IMR-90 (cell line): ENCODE results near the gene APOB. TPM values are rescaled to one million over a fixed set of nuclear protein-coding genes. Genes with fewer than 3 reads are reported as not detected.

Experiments
- ATAC-seq: fragments of 200-7000 bp; cut with Tn5 transposase; 2 replicates; pipeline ENCODE4 v1.9.1; 2020; ENCODE audit warnings: low read depth, mild to moderate bottlenecking, moderate library complexity
- BruUV-seq: library from RNA; stranded (reverse); fragments of 400-500 nt; replicated peaks from 2 replicates; lab custom pipeline; 2021; lab: Mats Ljungman, UMichigan
- CTCF ChIA-PET: fragments of 300-600 bp; formaldehyde crosslinking; extraction: SDS; loops from one replicate; lab custom pipeline; 2021; ENCODE audit warnings: antibody characterized with exemption; lab: Yijun Ruan, JAX
- POLR2A ChIA-PET: fragments of 300-600 bp; sonication (Branson Sonifier 250); formaldehyde crosslinking; loops from one replicate; lab custom pipeline; 2022; ENCODE audit warnings: antibody characterized with exemption; ENCODE audit not compliant: unreplicated experiment; lab: Charles Lee
- DNase-seq: peaks from one replicate; pipeline ENCODE4 v3.0.0; 2013
- H2AFZ ChIP-seq: replicated peaks from 2 replicates; pipeline ENCODE3; 2013; ENCODE audit warnings: low read length, mild to moderate bottlenecking; ENCODE audit not compliant: poor library complexity
- H2AK5ac ChIP-seq: 2 replicates; pipeline ENCODE4 v1.6.1; 2013; ENCODE audit warnings: low read depth, low read length, inconsistent platforms
- H2AK9ac ChIP-seq: replicated peaks from 2 replicates; pipeline ENCODE3; 2013; ENCODE audit warnings: mild to moderate bottlenecking, low read depth, low read length, moderate library complexity; ENCODE audit not compliant: poor library complexity
- H2BK120ac ChIP-seq: 2 replicates; pipeline ENCODE4 v1.6.1; 2013; ENCODE audit warnings: low read depth, low read length, inconsistent platforms
- H2BK15ac ChIP-seq: 3 replicates; pipeline ENCODE4 v1.6.1; 2013; ENCODE audit warnings: low read depth, low read length, inconsistent platforms
- H2BK20ac ChIP-seq: 2 replicates; pipeline ENCODE4 v1.6.1; 2013; ENCODE audit warnings: low read depth, mild to moderate bottlenecking, inconsistent platforms, low read length, moderate library complexity
- H2BK5ac ChIP-seq: 2 replicates; pipeline ENCODE4 v1.6.1; 2013; ENCODE audit warnings: mild to moderate bottlenecking, low read depth, low read length, inconsistent platforms; ENCODE audit not compliant: poor library complexity, severe bottlenecking
- H3K14ac ChIP-seq: replicated peaks from 2 replicates; pipeline ENCODE4 v1.6.1; 2013; ENCODE audit warnings: low read depth, low read length, inconsistent platforms
- H3K18ac ChIP-seq: 2 replicates; pipeline ENCODE4 v1.6.1; 2013; ENCODE audit warnings: low read depth, low read length, control low read depth
- H3K23ac ChIP-seq: 2 replicates; pipeline ENCODE4 v1.6.1; 2013; ENCODE audit warnings: low read depth, low read length, inconsistent platforms
- H3K27ac ChIP-seq: 2 replicates; pipeline ENCODE4 v1.5.1; 2013; ENCODE audit warnings: mild to moderate bottlenecking, control low read depth, low read length; ENCODE audit not compliant: insufficient read depth
- H3K27me3 ChIP-seq: 2 replicates; pipeline ENCODE4 v1.6.1; 2013; ENCODE audit warnings: low read length; ENCODE audit not compliant: control insufficient read depth, insufficient read depth
- H3K36me3 ChIP-seq: 2 replicates; pipeline ENCODE4 v1.6.1; 2013; ENCODE audit warnings: low read length, mixed read lengths; ENCODE audit not compliant: control insufficient read depth, insufficient read depth
- H3K4ac ChIP-seq: 2 replicates; pipeline ENCODE4 v1.6.1; 2013; ENCODE audit warnings: low read depth, low read length, inconsistent platforms
- H3K4me1 ChIP-seq: 2 replicates; pipeline ENCODE4 v1.6.1; 2013; ENCODE audit warnings: low read length, mixed read lengths; ENCODE audit not compliant: control insufficient read depth, insufficient read depth
- H3K4me2 ChIP-seq: 2 replicates; pipeline ENCODE4 v1.6.1; 2013; ENCODE audit warnings: low read depth, mild to moderate bottlenecking, control low read depth, low read length, moderate library complexity
- H3K4me3 ChIP-seq: 2 replicates; pipeline ENCODE4 v1.5.1; 2013; ENCODE audit warnings: low read depth, mild to moderate bottlenecking, control low read depth, low read length, moderate library complexity; ENCODE audit not compliant: insufficient read depth
- H3K56ac ChIP-seq: 2 replicates; pipeline ENCODE4 v1.6.1; 2013; ENCODE audit warnings: low read length, inconsistent platforms; ENCODE audit not compliant: insufficient read depth; ENCODE audit errors: extremely low read depth
- H3K79me1 ChIP-seq, 2 experiments: 2 replicates each; pipeline ENCODE4 v1.6.1; 2013; ENCODE audit warnings: low read length in 2 of 2, inconsistent platforms in 1 of 2, low read depth in 1 of 2
- H3K9ac ChIP-seq: 2 replicates; pipeline ENCODE4 v1.6.1; 2013; ENCODE audit warnings: low read depth, low read length, control low read depth
- H3K9me1 ChIP-seq: 2 replicates; pipeline ENCODE4 v1.6.1; 2013; ENCODE audit warnings: low read length, inconsistent platforms; ENCODE audit not compliant: insufficient read depth
- H3K9me3 ChIP-seq: 2 replicates; pipeline ENCODE4 v1.6.1; 2013; ENCODE audit warnings: low read length; ENCODE audit not compliant: control insufficient read depth, insufficient read depth
- H4K20me1 ChIP-seq: 2 replicates; pipeline ENCODE4 v1.6.1; 2013; ENCODE audit warnings: low read length, inconsistent platforms; ENCODE audit not compliant: insufficient read depth
- H4K5ac ChIP-seq: 2 replicates; pipeline ENCODE4 v1.6.1; 2013; ENCODE audit warnings: mild to moderate bottlenecking, low read depth, low read length, control low read depth
- H4K8ac ChIP-seq, 2 experiments: 2 replicates each; pipeline ENCODE4 v1.6.1; 2013; ENCODE audit warnings: low read depth in 2 of 2, low read length in 2 of 2, control low read depth in 1 of 2, inconsistent platforms in 1 of 2
- H4K91ac ChIP-seq: 2 replicates; pipeline ENCODE4 v1.6.1; 2013; ENCODE audit warnings: low read depth, low read length, inconsistent platforms; ENCODE audit not compliant: insufficient read depth
- BHLHE40 ChIP-seq: fragments of 150-350 bp; IDR thresholded peaks from 2 replicates; pipeline ENCODE4 v1.6.1; 2016; ENCODE audit warnings: mild to moderate bottlenecking, low read depth, low read length
- CEBPB ChIP-seq: IDR thresholded peaks from 2 replicates; pipeline ENCODE4 v1.6.1; 2012; ENCODE audit warnings: low read depth, low read length, improper control_type of control experiment
- CHD1 ChIP-seq: IDR thresholded peaks from 2 replicates; pipeline ENCODE4 v1.6.1; 2012; ENCODE audit warnings: low read depth, low read length, improper control_type of control experiment
- FOS ChIP-seq: fragments of 150-350 bp; IDR thresholded peaks from 2 replicates; pipeline ENCODE4 v1.6.1; 2016; ENCODE audit warnings: low read depth, low read length
- MAFK ChIP-seq: IDR thresholded peaks from 2 replicates; pipeline ENCODE4 v1.6.1; 2012; ENCODE audit warnings: low read depth, low read length, improper control_type of control experiment
- MAZ ChIP-seq: IDR thresholded peaks from 2 replicates; pipeline ENCODE4 v1.6.1; 2012; ENCODE audit warnings: low read depth, mild to moderate bottlenecking, low read length, improper control_type of control experiment, moderate library complexity, borderline replicate concordance
- MXI1 ChIP-seq: IDR thresholded peaks from 2 replicates; pipeline ENCODE4 v1.6.1; 2012; ENCODE audit warnings: low read depth, mild to moderate bottlenecking, low read length, moderate library complexity, borderline replicate concordance
- NFE2L2 ChIP-seq: fragments of 150-350 bp; IDR thresholded peaks from 2 replicates; pipeline ENCODE4 v1.6.1; 2016; ENCODE audit warnings: low read depth, mild to moderate bottlenecking, low read length
- POLR2A ChIP-seq: IDR thresholded peaks from 2 replicates; pipeline ENCODE4 v1.6.1; 2012; ENCODE audit warnings: mild to moderate bottlenecking, low read depth, low read length
- RAD21 ChIP-seq: IDR thresholded peaks from 2 replicates; pipeline ENCODE4 v1.6.1; 2012; ENCODE audit warnings: low read length, improper control_type of control experiment
- RCOR1 ChIP-seq: IDR thresholded peaks from 2 replicates; pipeline ENCODE4 v1.6.1; 2012; ENCODE audit warnings: mild to moderate bottlenecking, low read length, improper control_type of control experiment; ENCODE audit not compliant: insufficient replicate concordance
- RFX5 ChIP-seq: IDR thresholded peaks from 2 replicates; pipeline ENCODE4 v1.8.0; 2012; ENCODE audit warnings: low read depth, mild to moderate bottlenecking, low read length, moderate library complexity
- SMC3 ChIP-seq: fragments of 150-350 bp; IDR thresholded peaks from 2 replicates; pipeline ENCODE4 v1.6.1; 2016; ENCODE audit warnings: low read depth, mild to moderate bottlenecking, antibody characterized with exemption, low read length, moderate library complexity
- WGBS, 2 experiments: methylation state at CpG; one replicate each; pipeline versions ENCODE4 v1.1.5 to v1.1.7; 2013; ENCODE audit warnings: missing lambda C conversion rate in 2 of 2; ENCODE audit not compliant: insufficient read length in 1 of 2; ENCODE audit errors: extremely low coverage in 2 of 2; 5-methylcytosine and 5-hydroxymethylcytosine counted together
- dilution Hi-C: fragments of 300-500 bp; cut with HindIII; formaldehyde crosslinking; loops from one replicate; pipeline ENCODE4 v1.14.3; 2018; ENCODE audit warnings: low sequenced_read_pairs; ENCODE audit not compliant: unreplicated experiment
- in situ Hi-C: fragments of 300-500 bp; cut with MboI; formaldehyde crosslinking; loops from 3 replicates; pipeline ENCODE4 v1.14.3; 2019; ENCODE audit warnings: low sequenced_read_pairs, inconsistent platforms, mixed read lengths
- intact Hi-C: fragments of 100-400 bp; cut with micrococcal nuclease; formaldehyde crosslinking; loops from 2 replicates; pipeline ENCODE4 v1.10.0; 2022
- polyA plus RNA-seq, 3 experiments: library from polyadenylated mRNA; depleted of rRNA; stranded (reverse); fragments of >200 nt; gene quantifications; 2 replicates each; pipeline ENCODE4 v1.2.3, GENCODE V29; 2012; ENCODE audit warnings: low replicate concordance in 1 of 3
- total RNA-seq: library from RNA; depleted of rRNA; stranded (reverse); fragments of >200 nt; gene quantifications from 2 replicates; pipeline ENCODE4 v1.2.3, GENCODE V29; 2012
- TF ChIP-seq, protein P1 (sequence below): fragments of 150-350 bp; IDR thresholded peaks from 2 replicates; pipeline ENCODE4 v1.6.1; 2016; ENCODE audit warnings: low read depth, mild to moderate bottlenecking, low read length, moderate library complexity, borderline replicate concordance
- TF ChIP-seq, protein P2 (sequence below): conservative IDR thresholded peaks from 2 replicates; pipeline ENCODE4 v1.5.1; 2012; ENCODE audit warnings: mild to moderate bottlenecking, low read depth, low read length, improper control_type of control experiment
- TF ChIP-seq, protein P3 (sequence below): fragments of 150-350 bp; IDR thresholded peaks from 2 replicates; pipeline ENCODE4 v1.6.1; 2017; ENCODE audit warnings: mild to moderate bottlenecking, antibody characterized with exemption, low read length, low read depth

APOB gene
- total and polyA plus RNA-seq, 2 of the 4 experiments (the other 2 are of a cell fraction): under 0.01 TPM; not detected in 1

DNA sequence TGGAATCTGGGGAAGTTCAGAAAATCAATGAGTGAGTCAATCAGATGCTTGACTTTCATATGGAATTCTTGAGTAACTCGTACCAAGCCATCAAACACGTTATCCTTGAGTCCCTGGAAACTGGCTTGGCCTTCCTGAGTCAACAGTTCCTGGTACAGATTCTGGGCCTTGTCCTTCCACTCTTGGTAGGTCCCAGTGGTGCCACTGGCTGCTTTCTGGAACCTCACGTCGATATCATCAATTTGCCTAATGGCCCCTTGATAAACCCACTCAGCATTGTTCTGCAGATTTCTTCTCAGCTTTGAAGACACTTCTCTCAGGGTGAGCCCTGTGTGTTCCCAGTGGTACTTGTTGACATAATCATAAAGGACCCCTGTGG lies 41.1 kb downstream of the APOB start:
- Histone ChIP-seq H2AFZ (no peak overlapping the region), H3K79me1 (no peaks in the 10 kb centered on the region), H3K36me3 (no peaks in the 10 kb centered on the region), H3K9ac (no peak overlapping the region), H3K4me2 (no peak overlapping the region), H3K4me1 (no peaks in the 10 kb centered on the region), H3K9me1 (no peaks in the 10 kb centered on the region), H4K20me1 (no peaks in the 10 kb centered on the region), H2BK15ac (no peak overlapping the region), H4K8ac (no peak overlapping the region), H3K18ac (no peak overlapping the region), H2BK20ac (no peak overlapping the region), H2BK5ac (no peak overlapping the region), H4K91ac (no peak overlapping the region), H4K5ac (no peak overlapping the region), H3K14ac (no peak overlapping the region), H3K27me3 (no peaks in the 10 kb centered on the region), H2BK120ac (no peak overlapping the region), H2AK5ac (no peak overlapping the region), H3K4me3 (no peak overlapping the region), H3K23ac (no peak overlapping the region), H3K56ac (no peak overlapping the region), H2AK9ac (no peak overlapping the region), H3K27ac (no peak overlapping the region), H3K9me3 (no peaks in the 10 kb centered on the region), H3K4ac (no peak overlapping the region)
- ChIA-PET POLR2A (no interaction called here), CTCF (no interaction called here)
- dilution Hi-C loops (no loop called here), in situ Hi-C loops (no loop called here), intact Hi-C loops (no loop called here)
- no TSS peak for BruUV-seq
- WGBS, 2 experiments: 21% methylated on average over 2 of the region's 4 CpGs; no CpG with 5 or more reads in 1 of the 2 experiments
- DNase-seq: no peak
- no peak for TF ChIP-seq CEBPB
- TF ChIP-seq RFX5: no peak
- TF ChIP-seq RCOR1: no peak
- no peak for TF ChIP-seq SMC3
- TF ChIP-seq FOS: no peak
- TF ChIP-seq NFE2L2: no peak
- TF ChIP-seq MAZ: no peak
- TF ChIP-seq, protein P1, sequence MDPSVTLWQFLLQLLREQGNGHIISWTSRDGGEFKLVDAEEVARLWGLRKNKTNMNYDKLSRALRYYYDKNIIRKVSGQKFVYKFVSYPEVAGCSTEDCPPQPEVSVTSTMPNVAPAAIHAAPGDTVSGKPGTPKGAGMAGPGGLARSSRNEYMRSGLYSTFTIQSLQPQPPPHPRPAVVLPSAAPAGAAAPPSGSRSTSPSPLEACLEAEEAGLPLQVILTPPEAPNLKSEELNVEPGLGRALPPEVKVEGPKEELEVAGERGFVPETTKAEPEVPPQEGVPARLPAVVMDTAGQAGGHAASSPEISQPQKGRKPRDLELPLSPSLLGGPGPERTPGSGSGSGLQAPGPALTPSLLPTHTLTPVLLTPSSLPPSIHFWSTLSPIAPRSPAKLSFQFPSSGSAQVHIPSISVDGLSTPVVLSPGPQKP: no peak
- no peak for TF ChIP-seq MAFK
- TF ChIP-seq, protein P2, sequence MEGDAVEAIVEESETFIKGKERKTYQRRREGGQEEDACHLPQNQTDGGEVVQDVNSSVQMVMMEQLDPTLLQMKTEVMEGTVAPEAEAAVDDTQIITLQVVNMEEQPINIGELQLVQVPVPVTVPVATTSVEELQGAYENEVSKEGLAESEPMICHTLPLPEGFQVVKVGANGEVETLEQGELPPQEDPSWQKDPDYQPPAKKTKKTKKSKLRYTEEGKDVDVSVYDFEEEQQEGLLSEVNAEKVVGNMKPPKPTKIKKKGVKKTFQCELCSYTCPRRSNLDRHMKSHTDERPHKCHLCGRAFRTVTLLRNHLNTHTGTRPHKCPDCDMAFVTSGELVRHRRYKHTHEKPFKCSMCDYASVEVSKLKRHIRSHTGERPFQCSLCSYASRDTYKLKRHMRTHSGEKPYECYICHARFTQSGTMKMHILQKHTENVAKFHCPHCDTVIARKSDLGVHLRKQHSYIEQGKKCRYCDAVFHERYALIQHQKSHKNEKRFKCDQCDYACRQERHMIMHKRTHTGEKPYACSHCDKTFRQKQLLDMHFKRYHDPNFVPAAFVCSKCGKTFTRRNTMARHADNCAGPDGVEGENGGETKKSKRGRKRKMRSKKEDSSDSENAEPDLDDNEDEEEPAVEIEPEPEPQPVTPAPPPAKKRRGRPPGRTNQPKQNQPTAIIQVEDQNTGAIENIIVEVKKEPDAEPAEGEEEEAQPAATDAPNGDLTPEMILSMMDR: no peak
- no peak for TF ChIP-seq MXI1
- TF ChIP-seq, protein P3, sequence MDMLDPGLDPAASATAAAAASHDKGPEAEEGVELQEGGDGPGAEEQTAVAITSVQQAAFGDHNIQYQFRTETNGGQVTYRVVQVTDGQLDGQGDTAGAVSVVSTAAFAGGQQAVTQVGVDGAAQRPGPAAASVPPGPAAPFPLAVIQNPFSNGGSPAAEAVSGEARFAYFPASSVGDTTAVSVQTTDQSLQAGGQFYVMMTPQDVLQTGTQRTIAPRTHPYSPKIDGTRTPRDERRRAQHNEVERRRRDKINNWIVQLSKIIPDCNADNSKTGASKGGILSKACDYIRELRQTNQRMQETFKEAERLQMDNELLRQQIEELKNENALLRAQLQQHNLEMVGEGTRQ: no peak
- TF ChIP-seq CHD1: no peak
- TF ChIP-seq BHLHE40: no peak
- TF ChIP-seq RAD21: no peak
- TF ChIP-seq POLR2A: no peak
- ATAC-seq: no peak
